HG02759 (cell line): ENCODE measurements around the gene CTNNA2.

Source experiments
- ATAC-seq: cut with Tn5 transposase; IDR thresholded peaks from one replicate; pipeline ENCODE4 v1.9.1; 2021; ENCODE audit warnings: mild to moderate bottlenecking, moderate library complexity; ENCODE audit not compliant: unreplicated experiment

CTNNA2 gene

GRCh38 chr2:80247339-80247738, 734.5 kb downstream of the CTNNA2 start:
- ATAC-seq = no peak

- no peak for ATAC-seq
Measured at GRCh38 chr2:80248146-80248545, 735.3 kb downstream of the CTNNA2 start.

- ATAC-seq = no peak
Measured at GRCh38 chr2:80252294-80252986, 739.6 kb downstream of the CTNNA2 start.

- no peak for ATAC-seq
Measured at GRCh38 chr2:80255918-80256781, 743.3 kb downstream of the CTNNA2 start.

GRCh38 chr2:80256782-80257167, 743.9 kb downstream of the CTNNA2 start:
- no peak for ATAC-seq

- no peak for ATAC-seq
Measured at GRCh38 chr2:80257450-80257849, 744.6 kb downstream of the CTNNA2 start.

GRCh38 chr2:80258341-80258740, 745.5 kb downstream of the CTNNA2 start:
- no peak for ATAC-seq

GRCh38 chr2:80258793-80259192, 745.9 kb downstream of the CTNNA2 start:
- ATAC-seq = no peak

- no peak for ATAC-seq
Measured at GRCh38 chr2:80259292-80259691, 746.4 kb downstream of the CTNNA2 start.

- no peak for ATAC-seq
Measured at GRCh38 chr2:80266231-80266630, 753.4 kb downstream of the CTNNA2 start.

- ATAC-seq = no peak
Measured at GRCh38 chr2:80269806-80270205, 757.0 kb downstream of the CTNNA2 start.

- no peak for ATAC-seq
Measured at GRCh38 chr2:80280598-80280997, 767.7 kb downstream of the CTNNA2 start.

- no peak for ATAC-seq
Measured at GRCh38 chr2:80281049-80281448, 768.2 kb downstream of the CTNNA2 start.

GRCh38 chr2:80288576-80288975, 775.7 kb downstream of the CTNNA2 start:
- ATAC-seq = no peak

GRCh38 chr2:80291656-80292055, 778.8 kb downstream of the CTNNA2 start:
- ATAC-seq = no peak

GRCh38 chr2:80292474-80292873, 779.6 kb downstream of the CTNNA2 start:
- no peak for ATAC-seq

GRCh38 chr2:80293039-80293438, 780.2 kb downstream of the CTNNA2 start:
- no peak for ATAC-seq

- ATAC-seq = no peak
Measured at GRCh38 chr2:80298954-80299353, 786.1 kb downstream of the CTNNA2 start.

- no peak for ATAC-seq
Measured at GRCh38 chr2:80299661-80300060, 786.8 kb downstream of the CTNNA2 start.

GRCh38 chr2:80300346-80300745, 787.5 kb downstream of the CTNNA2 start:
- ATAC-seq = no peak

- no peak for ATAC-seq
Measured at GRCh38 chr2:80300954-80301353, 788.1 kb downstream of the CTNNA2 start.

GRCh38 chr2:80302001-80302313, 789.1 kb downstream of the CTNNA2 start:
- ATAC-seq = no peak
